SKM-1 (cell line): ENCODE data around the gene FOS.
A peak's percentile ranks its signal among the peaks of the same experiment; 100 is the strongest.
"Not testable (repeated sequence)": the region's sequence is repeated elsewhere in the genome, so short reads cannot be mapped to it uniquely, and the experiment has no call there.

ENCODE experiments used
- DNase-seq: peaks from one replicate; lab custom pipeline; 2025; ENCODE audit not compliant: unreplicated experiment; lab: John Stamatoyannopoulos, UW

The FOS gene

GRCh38 chr14:75278422-75279152 is at the start of gene FOS:
TSS of gene FOS (plus strand) at chr14:75278828. CDS start at chr14:75278983, 155 bp downstream.
- DNase-seq, result peak; percentile 13

- no peak for DNase-seq
Observed at GRCh38 chr14:75229661-75230139, 48.9 kb upstream of the FOS start.

GRCh38 chr14:75230140-75230792 is 48.4 kb upstream of the FOS start:
- no peak for DNase-seq

- no peak for DNase-seq
Observed at GRCh38 chr14:75231320-75231719, 47.3 kb upstream of the FOS start.

GRCh38 chr14:75232191-75232590 is 46.4 kb upstream of the FOS start:
- no peak for DNase-seq

GRCh38 chr14:75232597-75232996 is 46.0 kb upstream of the FOS start:
- DNase-seq, result no peak

GRCh38 chr14:75234173-75235115 is 44.2 kb upstream of the FOS start:
- DNase-seq, result no peak

GRCh38 chr14:75235198-75235597 is 43.4 kb upstream of the FOS start:
- not testable (repeated sequence) for DNase-seq

- no peak for DNase-seq
Observed at GRCh38 chr14:75236467-75236866, 42.2 kb upstream of the FOS start.

GRCh38 chr14:75236901-75237419 is 41.7 kb upstream of the FOS start:
- no peak for DNase-seq

- DNase-seq, result no peak
Observed at GRCh38 chr14:75238756-75239455, 39.7 kb upstream of the FOS start.

GRCh38 chr14:75240781-75241180 is 37.8 kb upstream of the FOS start:
- DNase-seq, result no peak

- DNase-seq, result no peak
Observed at GRCh38 chr14:75242546-75243273, 35.9 kb upstream of the FOS start.

- DNase-seq, result no peak
Observed at GRCh38 chr14:75244121-75244520, 34.5 kb upstream of the FOS start.

- no peak for DNase-seq
Observed at GRCh38 chr14:75246546-75247285, 31.9 kb upstream of the FOS start.

GRCh38 chr14:75247286-75247922 is 31.2 kb upstream of the FOS start:
- DNase-seq, result no peak

- no peak for DNase-seq
Observed at GRCh38 chr14:75247939-75248338, 30.7 kb upstream of the FOS start.

GRCh38 chr14:75249251-75249957 is 29.2 kb upstream of the FOS start:
- no peak for DNase-seq
